HG03521 (cell line): Measurements from ENCODE around the gene SLC1A2.

ENCODE experiments used
- ATAC-seq: cut with Tn5 transposase; IDR thresholded peaks from one replicate; pipeline ENCODE4 v1.9.1; 2021; ENCODE audit warnings: mild to moderate bottlenecking, moderate library complexity; ENCODE audit not compliant: unreplicated experiment

SLC1A2 gene

GRCh38 chr11:35248558-35249323, 170.6 kb downstream of the SLC1A2 start:
- no peak for ATAC-seq

- ATAC-seq: no peak
Measured at GRCh38 chr11:35247863-35248262, 171.5 kb downstream of the SLC1A2 start.

GRCh38 chr11:35247428-35247827, 171.9 kb downstream of the SLC1A2 start:
- ATAC-seq: no peak

- no peak for ATAC-seq
Measured at GRCh38 chr11:35246745-35247144, 172.6 kb downstream of the SLC1A2 start.

- no peak for ATAC-seq
Measured at GRCh38 chr11:35245786-35246185, 173.6 kb downstream of the SLC1A2 start.

- no peak for ATAC-seq
Measured at GRCh38 chr11:35245056-35245455, 174.3 kb downstream of the SLC1A2 start.

- no peak for ATAC-seq
Measured at GRCh38 chr11:35243774-35244173, 175.6 kb downstream of the SLC1A2 start.

- ATAC-seq: no peak
Measured at GRCh38 chr11:35242412-35243242, 176.7 kb downstream of the SLC1A2 start.

GRCh38 chr11:35241531-35241930, 177.8 kb downstream of the SLC1A2 start:
- ATAC-seq: no peak

- no peak for ATAC-seq
Measured at GRCh38 chr11:35241083-35241482, 178.3 kb downstream of the SLC1A2 start.

GRCh38 chr11:35239471-35240075, 179.8 kb downstream of the SLC1A2 start:
- ATAC-seq: no peak

- no peak for ATAC-seq
Measured at GRCh38 chr11:35238882-35239281, 180.5 kb downstream of the SLC1A2 start.

GRCh38 chr11:35237860-35238715, 181.3 kb downstream of the SLC1A2 start:
- ATAC-seq: no peak

GRCh38 chr11:35237351-35237750, 182.0 kb downstream of the SLC1A2 start:
- no peak for ATAC-seq

GRCh38 chr11:35236667-35237003, 182.7 kb downstream of the SLC1A2 start:
- ATAC-seq: no peak

- ATAC-seq: no peak
Measured at GRCh38 chr11:35235936-35236666, 183.3 kb downstream of the SLC1A2 start.

GRCh38 chr11:35235498-35235897, 183.9 kb downstream of the SLC1A2 start:
- ATAC-seq: no peak

- ATAC-seq: no peak
Measured at GRCh38 chr11:35235157-35235468, 184.2 kb downstream of the SLC1A2 start.

- ATAC-seq: no peak
Measured at GRCh38 chr11:35234460-35235156, 184.8 kb downstream of the SLC1A2 start.

GRCh38 chr11:35233518-35233917, 185.8 kb downstream of the SLC1A2 start:
- no peak for ATAC-seq
